Activated naive CD8-positive, alpha-beta T cell treated with anti-CD3 and anti-CD28 coated beads for 36 hours (primary cell): Measurements from ENCODE around the gene EIF1AD. TPM values are rescaled to one million over a fixed set of nuclear protein-coding genes. Genes with fewer than 3 reads are reported as not detected.

Experiments used
- DNase-seq: peaks from one replicate; pipeline ENCODE4 v3.0.0; 2021
- H3K27ac Mint-ChIP-seq: one replicate; pipeline ENCODE4 v1.8.0; 2022; ENCODE audit warnings: mild to moderate bottlenecking, moderate library complexity, mixed read lengths
- H3K27me3 Mint-ChIP-seq: one replicate; pipeline ENCODE4 v1.8.0; 2022; ENCODE audit warnings: mild to moderate bottlenecking, mixed read lengths
- H3K36me3 Mint-ChIP-seq: one replicate; pipeline ENCODE4 v1.8.0; 2021; ENCODE audit warnings: mild to moderate bottlenecking, mixed read lengths
- H3K4me1 Mint-ChIP-seq: one replicate; pipeline ENCODE4 v1.8.0; 2021; ENCODE audit warnings: mixed read lengths
- H3K4me3 Mint-ChIP-seq: one replicate; pipeline ENCODE4 v1.8.0; 2022; ENCODE audit warnings: mild to moderate bottlenecking, moderate library complexity, mixed read lengths
- H3K9me3 Mint-ChIP-seq: one replicate; pipeline ENCODE4 v1.8.0; 2022; ENCODE audit warnings: mixed read lengths
- total RNA-seq, 2 experiments: library from RNA; stranded (reverse); gene quantifications; one replicate each; pipeline ENCODE4 v1.2.3, GENCODE V29; 2021

Gene EIF1AD
- total RNA-seq, 2 experiments from 2014 or later = 56.8 to 63.7 TPM

GRCh38 chr11:65975771-65976170 is 26.2 kb downstream of the EIF1AD start:
- DNase-seq = no peak
- Mint-ChIP-seq H3K4me3 (no peak overlapping the region), H3K27ac (peak overlapping the region; percentile 5), H3K36me3 (peaks cover 33% of the 10 kb centered on the region), H3K4me1 (no peaks in the 10 kb centered on the region), H3K9me3 (no peaks in the 10 kb centered on the region), H3K27me3 (no peaks in the 10 kb centered on the region)

DNA sequence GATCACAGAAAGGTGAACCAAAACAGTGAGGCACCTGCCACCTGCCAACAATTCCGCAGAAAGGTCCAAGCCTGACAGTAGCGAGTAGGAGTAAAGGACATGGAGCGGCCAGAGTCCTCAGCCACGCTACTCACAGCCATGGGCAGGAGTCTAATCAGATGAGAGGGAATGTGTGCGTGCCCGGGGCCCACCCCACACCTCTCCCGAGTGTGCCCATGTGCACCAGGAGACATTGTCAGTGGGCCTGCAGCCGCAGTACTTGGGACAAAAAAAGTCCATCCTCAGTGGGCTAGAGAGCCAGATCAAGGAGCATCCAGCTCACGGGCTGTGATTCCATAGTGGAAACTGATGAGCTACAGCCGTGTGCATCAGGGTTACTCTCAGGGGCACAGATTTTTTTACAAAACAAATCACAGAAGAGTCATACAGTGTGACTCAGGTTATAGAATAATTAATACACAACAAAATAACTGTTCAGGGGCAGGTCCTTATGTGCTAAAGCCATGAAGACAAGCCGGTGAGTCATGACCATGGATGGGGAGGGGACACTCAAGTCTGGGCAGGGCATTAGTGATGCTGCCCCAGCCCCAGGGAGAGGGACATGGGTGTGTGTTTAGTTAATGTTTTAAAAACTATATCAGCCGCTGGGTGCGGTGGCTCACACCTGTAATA is 28.4 kb downstream of the EIF1AD start:
- DNase-seq = no peak
- no peaks in the 10 kb centered on the region for H3K9me3 Mint-ChIP-seq
- H3K27me3 Mint-ChIP-seq = no peaks in the 10 kb centered on the region
- H3K27ac Mint-ChIP-seq = peak overlapping the region; percentile 45
- H3K36me3 Mint-ChIP-seq = peaks cover 28% of the 10 kb centered on the region
- H3K4me1 Mint-ChIP-seq = peaks cover 3% of the 10 kb centered on the region
- no peak overlapping the region for H3K4me3 Mint-ChIP-seq

DNA sequence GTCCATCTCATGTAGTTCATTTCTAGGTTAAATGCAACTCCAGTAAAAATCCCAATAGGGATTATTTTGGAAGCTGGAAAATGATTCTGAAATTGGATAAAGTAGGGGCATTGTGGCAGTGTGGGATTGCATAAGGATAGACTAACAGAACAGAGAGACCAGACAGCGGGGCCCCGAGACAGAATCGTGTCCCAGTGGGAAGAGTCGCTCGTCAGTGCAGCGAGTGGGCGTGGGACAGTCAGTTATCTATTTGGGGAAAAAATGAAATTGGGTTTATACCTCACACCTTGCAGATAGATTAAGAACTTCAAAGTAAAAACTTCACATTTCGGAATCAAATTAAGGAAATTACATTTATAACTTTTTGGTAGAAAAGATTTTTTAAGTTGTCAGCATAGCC is 29.8 kb downstream of the EIF1AD start:
- Mint-ChIP-seq H3K4me1 (peaks cover 3% of the 10 kb centered on the region), H3K27ac (no peak overlapping the region), H3K9me3 (no peaks in the 10 kb centered on the region), H3K4me3 (no peak overlapping the region), H3K36me3 (peaks cover 32% of the 10 kb centered on the region), H3K27me3 (no peaks in the 10 kb centered on the region)
- DNase-seq = no peak

- no peaks in the 10 kb centered on the region for H3K27me3 Mint-ChIP-seq
- H3K36me3 Mint-ChIP-seq = peaks cover 32% of the 10 kb centered on the region
- H3K27ac Mint-ChIP-seq = no peak overlapping the region
- H3K4me1 Mint-ChIP-seq = peaks cover 10% of the 10 kb centered on the region
- H3K4me3 Mint-ChIP-seq = no peak overlapping the region
- no peaks in the 10 kb centered on the region for H3K9me3 Mint-ChIP-seq
- DNase-seq = no peak
Measured at GRCh38 chr11:65968600-65969482, 33.1 kb downstream of the EIF1AD start.

DNA sequence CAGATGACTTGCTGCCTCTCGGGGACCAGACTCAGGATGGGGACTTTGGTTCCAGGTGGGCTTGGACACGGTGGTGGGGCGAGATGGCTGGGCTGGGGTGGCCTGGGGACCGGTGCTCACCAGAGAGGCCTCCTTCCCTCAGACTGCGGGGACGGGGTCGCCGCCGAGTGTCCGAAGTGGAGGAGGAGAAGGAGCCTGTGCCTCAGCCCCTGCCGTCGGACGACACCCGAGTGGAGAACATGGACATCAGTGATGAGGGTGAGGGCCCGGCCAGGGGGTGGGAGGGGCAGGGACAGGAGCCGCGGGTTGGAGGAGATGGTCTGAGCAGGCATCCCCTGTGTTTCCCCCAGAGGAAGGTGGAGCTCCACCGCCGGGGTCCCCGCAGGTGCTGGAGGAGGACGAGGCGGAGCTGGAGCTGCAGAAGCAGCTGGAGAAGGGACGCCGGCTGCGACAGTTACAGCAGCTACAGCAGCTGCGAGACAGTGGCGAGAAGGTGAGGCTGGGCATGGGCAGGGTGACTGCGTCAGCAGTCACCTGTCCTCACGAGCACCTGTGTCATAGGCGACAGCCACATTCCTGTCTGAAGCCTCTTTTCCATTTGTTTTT is 34.5 kb downstream of the EIF1AD start:
- no peak for DNase-seq
- no peaks in the 10 kb centered on the region for H3K9me3 Mint-ChIP-seq

DNA sequence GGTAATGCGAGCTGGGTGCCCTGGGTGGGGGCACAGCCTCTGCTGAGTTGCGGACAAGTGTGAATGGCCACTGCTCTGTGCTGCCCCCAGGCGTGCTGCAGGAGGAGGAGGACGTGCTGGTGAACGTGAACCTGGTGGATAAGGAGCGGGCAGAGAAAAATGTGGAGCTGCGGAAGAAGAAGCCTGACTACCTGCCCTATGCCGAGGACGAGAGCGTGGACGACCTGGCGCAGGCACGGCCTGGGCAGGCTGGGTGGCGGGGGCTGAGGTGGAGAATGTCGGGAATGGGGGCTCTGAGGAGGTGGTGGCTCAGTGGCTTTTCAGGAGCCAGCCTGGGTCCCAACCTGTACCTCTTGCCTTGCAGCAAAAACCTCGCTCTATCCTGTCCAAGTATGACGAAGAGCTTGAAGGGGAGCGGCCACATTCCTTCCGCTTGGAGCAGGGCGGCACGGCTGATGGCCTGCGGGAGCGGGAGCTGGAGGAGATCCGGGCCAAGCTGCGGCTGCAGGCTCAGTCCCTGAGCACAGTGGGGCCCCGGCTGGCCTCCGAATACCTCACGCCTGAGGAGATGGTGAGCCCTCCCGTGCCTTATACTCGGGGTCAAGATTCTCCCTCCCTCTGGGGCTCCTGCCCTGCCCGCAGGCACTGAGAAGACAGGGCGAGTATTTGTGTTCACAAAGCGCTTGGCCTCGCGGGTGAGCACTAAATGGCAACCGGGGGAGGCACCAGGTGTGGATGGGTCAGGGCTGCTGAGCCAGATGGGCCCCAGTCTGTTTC is 35.8 kb downstream of the EIF1AD start:
- H3K9me3 Mint-ChIP-seq = no peaks in the 10 kb centered on the region
- no peak for DNase-seq
- H3K4me1 Mint-ChIP-seq = peaks cover 26% of the 10 kb centered on the region
- H3K27me3 Mint-ChIP-seq = no peaks in the 10 kb centered on the region
- no peak overlapping the region for H3K4me3 Mint-ChIP-seq
- peaks cover 33% of the 10 kb centered on the region for H3K36me3 Mint-ChIP-seq
- no peak overlapping the region for H3K27ac Mint-ChIP-seq

More for the DNA sequence above, 34.5 kb downstream of the EIF1AD start:
- no peaks in the 10 kb centered on the region for H3K27me3 Mint-ChIP-seq
- H3K4me1 Mint-ChIP-seq = peaks cover 23% of the 10 kb centered on the region
- peaks cover 32% of the 10 kb centered on the region for H3K36me3 Mint-ChIP-seq
- no peak overlapping the region for H3K27ac Mint-ChIP-seq
- H3K4me3 Mint-ChIP-seq = no peak overlapping the region

GRCh38 chr11:65964906-65965305 is 37.1 kb downstream of the EIF1AD start:
- no peaks in the 10 kb centered on the region for H3K9me3 Mint-ChIP-seq
- H3K4me1 Mint-ChIP-seq = peaks cover 26% of the 10 kb centered on the region
- H3K36me3 Mint-ChIP-seq = peaks cover 29% of the 10 kb centered on the region
- no peak overlapping the region for H3K27ac Mint-ChIP-seq
- H3K27me3 Mint-ChIP-seq = no peaks in the 10 kb centered on the region
- no peak for DNase-seq
- no peak overlapping the region for H3K4me3 Mint-ChIP-seq

DNA sequence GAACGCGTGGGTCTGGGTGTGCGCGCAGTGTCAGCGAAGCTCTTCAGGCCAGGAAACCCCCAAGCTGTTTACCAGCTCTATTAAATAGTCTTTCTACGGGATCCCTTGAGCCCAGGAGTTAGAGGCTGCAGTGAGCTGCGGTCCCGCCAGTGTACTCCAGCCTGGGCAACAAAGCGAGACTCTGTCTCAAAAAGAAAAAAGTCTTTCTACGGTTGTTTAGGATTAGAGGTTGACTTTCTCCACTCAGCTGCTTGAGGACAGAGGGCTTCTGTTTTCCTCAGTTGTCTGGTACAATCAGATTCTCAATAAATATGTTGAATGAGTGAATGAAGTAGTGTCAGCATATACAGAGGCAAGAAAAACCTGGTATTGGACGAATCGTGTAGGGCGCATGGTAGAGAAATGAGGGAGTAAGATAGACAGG is 39.8 kb downstream of the EIF1AD start:
- Mint-ChIP-seq H3K4me3 (peak overlapping the region; percentile 96), H3K27me3 (no peaks in the 10 kb centered on the region), H3K4me1 (peaks cover 27% of the 10 kb centered on the region), H3K36me3 (peaks cover 24% of the 10 kb centered on the region), H3K27ac (peak overlapping the region; percentile 52), H3K9me3 (no peaks in the 10 kb centered on the region)
- DNase-seq = no peak

DNA sequence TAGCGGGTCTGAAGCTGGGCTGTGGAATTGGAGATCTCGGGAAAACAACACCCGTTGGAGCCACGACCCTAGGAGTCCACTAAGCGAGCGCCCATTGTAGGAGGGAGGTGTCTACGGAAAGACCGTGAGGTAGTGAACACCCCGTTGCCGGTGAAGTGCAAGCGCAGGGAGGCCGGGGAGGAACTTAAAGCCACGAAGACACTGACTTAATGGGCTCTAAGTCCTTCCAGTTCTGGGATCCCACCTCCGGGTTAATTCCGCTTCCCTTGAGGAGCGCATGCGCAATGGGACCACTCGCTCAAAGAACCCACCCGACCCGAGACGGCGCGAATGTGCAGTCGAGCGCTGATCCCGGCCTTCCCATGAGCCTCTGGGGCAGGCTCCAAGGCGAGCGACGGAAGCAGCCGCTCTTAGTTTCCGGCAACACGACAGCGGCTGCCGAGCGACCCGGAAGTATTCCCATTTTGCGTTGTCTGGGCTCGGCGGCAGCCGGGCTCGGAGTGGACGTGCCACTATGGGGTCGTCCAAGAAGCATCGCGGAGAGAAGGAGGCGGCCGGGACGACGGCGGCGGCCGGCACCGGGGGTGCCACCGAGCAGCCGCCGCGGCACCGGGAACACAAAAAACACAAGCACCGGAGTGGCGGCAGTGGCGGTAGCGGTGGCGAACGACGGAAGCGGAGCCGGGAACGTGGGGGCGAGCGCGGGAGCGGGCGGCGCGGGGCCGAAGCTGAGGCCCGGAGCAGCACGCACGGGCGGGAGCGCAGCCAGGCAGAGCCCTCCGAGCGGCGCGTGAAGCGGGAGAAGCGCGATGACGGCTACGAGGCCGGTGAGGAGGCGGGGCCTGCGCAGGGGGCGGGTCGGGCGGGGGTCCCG is 40.5 kb downstream of the EIF1AD start, which contains the start of gene SART1:
SART1 (plus strand) TSS at position 468 of the 874 bp plus-strand sequence; CDS start at position 515, 47 bp downstream.
- H3K4me1 Mint-ChIP-seq = peaks cover 32% of the 10 kb centered on the region
- H3K4me3 Mint-ChIP-seq = peak within 1 kb of the TSS; percentile 96
- H3K27me3 Mint-ChIP-seq = no peaks in the 10 kb centered on the region
- peaks cover 22% of the 10 kb centered on the region for H3K36me3 Mint-ChIP-seq
- H3K27ac Mint-ChIP-seq = peak within 1 kb of the TSS; percentile 96
- DNase-seq = peak; percentile 98
- H3K9me3 Mint-ChIP-seq = no peaks in the 10 kb centered on the region

GRCh38 chr11:65960824-65961266 is 41.1 kb downstream of the EIF1AD start:
- peaks cover 34% of the 10 kb centered on the region for H3K4me1 Mint-ChIP-seq
- H3K36me3 Mint-ChIP-seq = peaks cover 21% of the 10 kb centered on the region
- no peak for DNase-seq
- peak overlapping the region; percentile 96 for H3K27ac Mint-ChIP-seq
- H3K4me3 Mint-ChIP-seq = peak overlapping the region; percentile 96
- no peaks in the 10 kb centered on the region for H3K9me3 Mint-ChIP-seq
- H3K27me3 Mint-ChIP-seq = no peaks in the 10 kb centered on the region

DNA sequence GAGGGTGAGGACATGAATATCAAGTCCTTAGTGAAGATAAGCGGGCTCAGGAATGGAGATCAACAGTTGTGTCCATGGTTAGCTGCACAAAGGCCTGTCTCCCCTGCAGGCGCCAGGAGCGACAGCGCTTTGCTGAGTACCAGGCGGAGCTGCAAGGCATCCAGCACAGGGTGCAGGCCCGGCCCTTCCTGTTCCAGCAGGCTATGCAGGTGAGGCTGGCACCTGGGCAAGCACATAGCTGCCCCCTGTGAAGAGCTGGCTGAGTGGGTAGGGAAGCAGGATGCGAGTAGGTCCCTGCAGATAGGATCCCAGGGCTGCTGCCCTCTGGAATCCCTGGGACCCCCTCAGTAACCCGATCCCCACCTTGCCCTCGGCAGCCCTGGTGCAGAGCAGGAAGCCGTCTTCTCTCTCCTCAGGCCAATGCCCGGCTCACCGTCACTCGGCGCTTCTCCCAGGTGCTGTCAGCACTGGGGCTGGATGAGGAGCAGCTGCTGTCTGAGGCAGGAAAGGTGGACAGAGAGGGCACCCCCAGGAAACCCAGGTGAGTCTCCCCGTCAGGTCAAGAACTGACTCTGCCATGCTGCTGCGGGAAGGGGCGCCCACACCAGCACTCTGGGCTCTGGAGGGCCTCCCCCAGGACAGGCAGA is 43.1 kb downstream of the EIF1AD start:
- DNase-seq = no peak
- no peak overlapping the region for H3K4me3 Mint-ChIP-seq
- no peaks in the 10 kb centered on the region for H3K27me3 Mint-ChIP-seq
- no peaks in the 10 kb centered on the region for H3K9me3 Mint-ChIP-seq
- peaks cover 15% of the 10 kb centered on the region for H3K36me3 Mint-ChIP-seq
- H3K27ac Mint-ChIP-seq = no peak overlapping the region
- peaks cover 28% of the 10 kb centered on the region for H3K4me1 Mint-ChIP-seq

GRCh38 chr11:65958291-65958690 is 43.7 kb downstream of the EIF1AD start:
- no peaks in the 10 kb centered on the region for H3K27me3 Mint-ChIP-seq
- H3K9me3 Mint-ChIP-seq = no peaks in the 10 kb centered on the region
- no peak overlapping the region for H3K4me3 Mint-ChIP-seq
- peak overlapping the region; percentile 2 for H3K27ac Mint-ChIP-seq
- peaks cover 23% of the 10 kb centered on the region for H3K4me1 Mint-ChIP-seq
- no peak for DNase-seq
- H3K36me3 Mint-ChIP-seq = peaks cover 15% of the 10 kb centered on the region

- Mint-ChIP-seq H3K9me3 (no peaks in the 10 kb centered on the region), H3K27ac (no peak overlapping the region), H3K27me3 (no peaks in the 10 kb centered on the region), H3K36me3 (no peaks in the 10 kb centered on the region), H3K4me1 (peaks cover 9% of the 10 kb centered on the region), H3K4me3 (no peak overlapping the region)
- DNase-seq = no peak
Measured at GRCh38 chr11:65954771-65955170, 47.2 kb downstream of the EIF1AD start.
